SU-DHL-6 (cell line): ENCODE results near the gene C6orf163.

Experiments
- EZH2phosphoT487 ChIP-seq: fragments of 200-600 bp; sonication (generic), shearing (Covaris generic); conservative IDR thresholded peaks from 2 replicates; pipeline ENCODE4 v1.6.1; 2018; ENCODE audit warnings: mild to moderate bottlenecking, antibody characterized with exemption, low read length, moderate library complexity, mixed read lengths
- TF ChIP-seq, protein P1 (sequence below): fragments of 200-600 bp; sonication (generic); IDR thresholded peaks from one replicate; pipeline ENCODE4 v1.5.1; 2017; ENCODE audit warnings: antibody characterized with exemption, mild to moderate bottlenecking, low read length, moderate library complexity; ENCODE audit not compliant: insufficient read depth, poor library complexity, severe bottlenecking

DNA sequence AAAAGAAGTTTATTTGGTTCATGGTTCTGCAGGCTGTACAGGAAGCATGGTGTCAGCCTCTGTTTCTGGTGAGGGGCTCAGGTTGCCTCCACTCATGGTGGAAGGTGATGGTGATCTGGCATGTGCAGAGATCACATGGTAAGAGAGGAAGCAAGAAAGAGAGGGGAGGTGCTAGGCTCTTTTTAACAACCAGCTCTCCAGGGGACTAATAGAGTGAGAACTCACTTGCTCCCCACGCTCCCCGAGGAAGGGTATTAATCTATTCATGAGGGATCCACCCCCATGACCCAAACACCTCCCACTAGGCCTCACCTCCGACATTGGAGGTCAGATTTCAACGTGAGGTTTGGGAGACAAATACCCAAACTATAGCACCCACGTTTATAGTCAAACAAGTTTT, 11.6 kb upstream of the C6orf163 start:
- TF ChIP-seq, protein P1, sequence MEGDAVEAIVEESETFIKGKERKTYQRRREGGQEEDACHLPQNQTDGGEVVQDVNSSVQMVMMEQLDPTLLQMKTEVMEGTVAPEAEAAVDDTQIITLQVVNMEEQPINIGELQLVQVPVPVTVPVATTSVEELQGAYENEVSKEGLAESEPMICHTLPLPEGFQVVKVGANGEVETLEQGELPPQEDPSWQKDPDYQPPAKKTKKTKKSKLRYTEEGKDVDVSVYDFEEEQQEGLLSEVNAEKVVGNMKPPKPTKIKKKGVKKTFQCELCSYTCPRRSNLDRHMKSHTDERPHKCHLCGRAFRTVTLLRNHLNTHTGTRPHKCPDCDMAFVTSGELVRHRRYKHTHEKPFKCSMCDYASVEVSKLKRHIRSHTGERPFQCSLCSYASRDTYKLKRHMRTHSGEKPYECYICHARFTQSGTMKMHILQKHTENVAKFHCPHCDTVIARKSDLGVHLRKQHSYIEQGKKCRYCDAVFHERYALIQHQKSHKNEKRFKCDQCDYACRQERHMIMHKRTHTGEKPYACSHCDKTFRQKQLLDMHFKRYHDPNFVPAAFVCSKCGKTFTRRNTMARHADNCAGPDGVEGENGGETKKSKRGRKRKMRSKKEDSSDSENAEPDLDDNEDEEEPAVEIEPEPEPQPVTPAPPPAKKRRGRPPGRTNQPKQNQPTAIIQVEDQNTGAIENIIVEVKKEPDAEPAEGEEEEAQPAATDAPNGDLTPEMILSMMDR, result no peak
- TF ChIP-seq EZH2phosphoT487, result no peak
